Caco-2 (cell line): ENCODE results near the gene PHF21B. TPM values are rescaled to one million over a fixed set of nuclear protein-coding genes. Genes with fewer than 3 reads are reported as not detected.
A peak's percentile ranks its signal among the peaks of the same experiment; 100 is the strongest.

ENCODE experiments used
- BruUV-seq: library from RNA; stranded (reverse); fragments of 400-500 nt; replicated peaks from 2 replicates; lab custom pipeline; 2021; lab: Mats Ljungman, UMichigan
- CTCF ChIA-PET: fragments of 300-600 bp; sonication (Branson Sonifier 250); formaldehyde crosslinking; loops from one replicate; lab custom pipeline; 2022; ENCODE audit warnings: antibody characterized with exemption; lab: Charles Lee
- POLR2A ChIA-PET: fragments of 300-600 bp; sonication (Branson Sonifier 250); formaldehyde crosslinking; loops from one replicate; lab custom pipeline; 2022; ENCODE audit warnings: antibody characterized with exemption; lab: Charles Lee
- DNase-seq, 2 experiments: peaks; one replicate each; pipeline versions ENCODE4 v3.0.0 to v3.0.0-alpha.2; 2020 to 2022
- H3K27me3 ChIP-seq: replicated peaks from 2 replicates; pipeline ENCODE4 v1.6.0; 2011; ENCODE audit warnings: low read length; ENCODE audit not compliant: control insufficient read depth, insufficient read depth
- H3K36me3 ChIP-seq: 2 replicates; pipeline ENCODE4 v1.5.1; 2011; ENCODE audit warnings: low read length; ENCODE audit not compliant: control insufficient read depth, insufficient read depth
- H3K4me1 ChIP-seq: fragments of 250-450 bp; sonication (Bioruptor Pico); 2 replicates; pipeline ENCODE4 v1.5.1; 2020; ENCODE audit warnings: mild to moderate bottlenecking
- H3K4me3 ChIP-seq: 2 replicates; pipeline ENCODE4 v1.5.1; 2011; ENCODE audit warnings: low read depth, mild to moderate bottlenecking, control low read depth, low read length
- H3K9me3 ChIP-seq: fragments of 250-450 bp; sonication (Bioruptor Pico); 2 replicates; pipeline ENCODE4 v1.5.1; 2020; ENCODE audit warnings: mild to moderate bottlenecking, moderate library complexity
- H3K27ac Mint-ChIP-seq: one replicate; pipeline ENCODE4 v1.8.0; 2022; ENCODE audit warnings: mixed read lengths; ENCODE audit not compliant: unreplicated experiment
- H3K27me3 Mint-ChIP-seq: one replicate; pipeline ENCODE4 v1.8.0; 2022; ENCODE audit warnings: mixed read lengths; ENCODE audit not compliant: insufficient read depth, unreplicated experiment
- H3K36me3 Mint-ChIP-seq: one replicate; pipeline ENCODE4 v1.8.0; 2022; ENCODE audit warnings: mild to moderate bottlenecking, mixed read lengths; ENCODE audit not compliant: insufficient read depth, unreplicated experiment
- H3K4me1 Mint-ChIP-seq: one replicate; pipeline ENCODE4 v1.8.0; 2022; ENCODE audit warnings: low read depth, mixed read lengths; ENCODE audit not compliant: unreplicated experiment
- H3K4me3 Mint-ChIP-seq: one replicate; pipeline ENCODE4 v1.8.0; 2022; ENCODE audit warnings: mild to moderate bottlenecking, moderate library complexity, mixed read lengths; ENCODE audit not compliant: unreplicated experiment
- H3K9me3 Mint-ChIP-seq: one replicate; pipeline ENCODE4 v1.8.0; 2022; ENCODE audit warnings: mixed read lengths; ENCODE audit not compliant: unreplicated experiment
- intact Hi-C: fragments of 100-400 bp; cut with micrococcal nuclease; formaldehyde crosslinking; loops from one replicate; pipeline ENCODE4 v1.10.0; 2022; ENCODE audit not compliant: unreplicated experiment
- total RNA-seq: library from RNA; stranded (reverse); gene quantifications from 2 replicates; pipeline ENCODE4 v1.2.3, GENCODE V29; 2022
- TF ChIP-seq, protein P1 (sequence below), 2 experiments: fragments of 200-600 bp in 1 of 2; IDR thresholded peaks; 1 replicate in 1 of 2; 2 replicates in 1 of 2; pipeline versions ENCODE4 v1.5.1 to v1.8.0; 2011 to 2022; ENCODE audit warnings: antibody characterized with exemption in 1 of 2, control low read depth in 1 of 2, inconsistent platforms in 1 of 2, low read depth in 1 of 2, low read length in 1 of 2, mild to moderate bottlenecking in 1 of 2, moderate library complexity in 1 of 2; ENCODE audit not compliant: insufficient read depth in 1 of 2, severe bottlenecking in 1 of 2, unreplicated experiment in 1 of 2

Gene PHF21B
- total RNA-seq, 1 experiment from 2014 or later: 0.98 TPM

DNA sequence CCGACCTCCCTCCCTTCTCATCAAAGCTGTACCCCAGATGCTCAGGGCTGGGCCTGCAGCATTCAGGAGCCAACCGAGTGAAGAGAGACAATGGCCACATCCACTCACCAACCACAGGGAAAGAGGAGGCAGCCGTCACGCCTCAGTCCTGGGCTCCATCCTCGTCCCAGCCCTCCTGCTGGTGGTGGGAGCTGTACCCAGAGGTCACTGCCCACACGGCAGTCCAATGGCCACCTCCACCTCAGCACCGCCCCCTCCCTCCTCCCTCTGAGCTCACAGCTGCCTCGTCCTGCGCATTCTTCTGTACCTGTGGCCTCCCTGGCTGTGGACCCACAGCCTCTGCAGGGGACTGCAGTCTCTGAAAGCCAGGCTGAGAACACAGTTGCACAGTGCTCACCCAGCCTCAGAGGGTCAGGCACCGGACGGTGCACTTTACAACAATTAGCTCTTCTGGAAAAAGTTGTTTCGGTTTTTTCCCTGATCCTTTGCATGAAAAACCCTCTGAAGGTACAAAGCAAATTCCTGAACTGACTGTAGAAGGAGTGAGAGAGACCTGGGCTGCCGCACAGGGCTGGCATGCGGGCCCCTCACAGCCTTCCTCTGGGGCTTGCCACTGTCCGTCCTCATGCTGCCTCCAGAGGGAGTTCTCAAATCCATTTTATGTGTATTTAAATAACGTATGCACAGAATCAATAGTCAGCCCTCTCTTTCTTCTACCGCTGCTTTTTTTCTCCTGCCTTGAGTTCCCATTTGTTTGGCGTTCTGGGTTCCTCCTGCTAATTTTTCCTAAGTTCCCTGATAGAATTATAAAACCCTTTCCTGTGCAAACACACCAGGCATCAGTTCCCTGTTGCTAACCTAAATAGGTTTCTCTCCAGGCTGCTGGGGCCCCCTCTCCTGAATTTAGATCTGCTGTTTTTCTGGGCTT lies 52.7 kb downstream of the PHF21B start:
- no peaks in the 10 kb centered on the region for H3K9me3 ChIP-seq
- no peak overlapping the region for H3K27ac Mint-ChIP-seq
- TF ChIP-seq, protein P1, sequence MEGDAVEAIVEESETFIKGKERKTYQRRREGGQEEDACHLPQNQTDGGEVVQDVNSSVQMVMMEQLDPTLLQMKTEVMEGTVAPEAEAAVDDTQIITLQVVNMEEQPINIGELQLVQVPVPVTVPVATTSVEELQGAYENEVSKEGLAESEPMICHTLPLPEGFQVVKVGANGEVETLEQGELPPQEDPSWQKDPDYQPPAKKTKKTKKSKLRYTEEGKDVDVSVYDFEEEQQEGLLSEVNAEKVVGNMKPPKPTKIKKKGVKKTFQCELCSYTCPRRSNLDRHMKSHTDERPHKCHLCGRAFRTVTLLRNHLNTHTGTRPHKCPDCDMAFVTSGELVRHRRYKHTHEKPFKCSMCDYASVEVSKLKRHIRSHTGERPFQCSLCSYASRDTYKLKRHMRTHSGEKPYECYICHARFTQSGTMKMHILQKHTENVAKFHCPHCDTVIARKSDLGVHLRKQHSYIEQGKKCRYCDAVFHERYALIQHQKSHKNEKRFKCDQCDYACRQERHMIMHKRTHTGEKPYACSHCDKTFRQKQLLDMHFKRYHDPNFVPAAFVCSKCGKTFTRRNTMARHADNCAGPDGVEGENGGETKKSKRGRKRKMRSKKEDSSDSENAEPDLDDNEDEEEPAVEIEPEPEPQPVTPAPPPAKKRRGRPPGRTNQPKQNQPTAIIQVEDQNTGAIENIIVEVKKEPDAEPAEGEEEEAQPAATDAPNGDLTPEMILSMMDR (IDR thresholded peaks at IDR 0.05; ENCODE audit: insufficient read depth in 1 of 2, low read depth in 1 of 2, low read length in 1 of 2, severe bottlenecking in 1 of 2, unreplicated experiment in 1 of 2): peak; percentile 19 to 42
- H3K4me1 ChIP-seq: no peaks in the 10 kb centered on the region
- no peak overlapping the region for H3K4me3 Mint-ChIP-seq
- H3K36me3 Mint-ChIP-seq: peaks cover 4% of the 10 kb centered on the region
- no peaks in the 10 kb centered on the region for H3K4me1 Mint-ChIP-seq
- intact Hi-C loops: no loop called here
- no peaks in the 10 kb centered on the region for H3K36me3 ChIP-seq
- H3K9me3 Mint-ChIP-seq: no peaks in the 10 kb centered on the region
- ChIA-PET CTCF (interaction anchor here (1.0 kb wide), 1 partner anchor 13 kb away, joined by 3 read pairs; no protein-coding TSS in a partner anchor), POLR2A (no interaction called here)
- DNase-seq: no peak
- H3K4me3 ChIP-seq: no peak overlapping the region
- H3K27me3 ChIP-seq: no peaks in the 10 kb centered on the region; the same call in 1 of the 2 replicates
- peaks cover 29% of the 10 kb centered on the region for H3K27me3 Mint-ChIP-seq
- no TSS peak for BruUV-seq

DNA sequence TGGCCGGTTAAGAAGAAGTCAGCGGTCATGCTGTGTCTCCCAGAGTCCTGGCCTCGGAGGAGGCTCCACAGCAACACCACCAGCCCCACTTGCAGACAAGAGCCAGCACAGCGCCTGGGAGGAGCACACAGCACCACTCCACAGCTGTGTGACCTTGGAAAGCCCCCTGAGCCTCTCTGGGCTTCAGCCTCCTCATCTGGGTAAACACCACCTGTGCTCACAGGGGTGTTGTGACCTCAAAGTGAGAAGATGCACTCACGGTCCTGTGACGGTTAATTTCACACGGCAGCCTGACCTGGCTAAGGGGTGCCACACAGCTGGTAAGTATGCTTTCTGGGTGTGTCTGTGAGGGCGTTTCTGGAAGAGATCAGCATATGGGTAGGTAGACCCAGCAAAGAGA lies 54.7 kb downstream of the PHF21B start:
- no peak overlapping the region for H3K27ac Mint-ChIP-seq
- Histone ChIP-seq H3K36me3 (no peaks in the 10 kb centered on the region), H3K9me3 (peaks cover 4% of the 10 kb centered on the region), H3K4me3 (no peak overlapping the region), H3K27me3 (no peaks in the 10 kb centered on the region; the same call in 1 of the 2 replicates), H3K4me1 (no peaks in the 10 kb centered on the region)
- peaks cover 4% of the 10 kb centered on the region for H3K36me3 Mint-ChIP-seq
- no peaks in the 10 kb centered on the region for H3K4me1 Mint-ChIP-seq
- DNase-seq: no peak
- no peak overlapping the region for H3K4me3 Mint-ChIP-seq
- H3K27me3 Mint-ChIP-seq: peaks cover 29% of the 10 kb centered on the region
- POLR2A ChIA-PET: no interaction called here
- no TSS peak for BruUV-seq
- TF ChIP-seq, protein P1 (IDR thresholded peaks at IDR 0.05; ENCODE audit: insufficient read depth in 1 of 2, low read depth in 1 of 2, low read length in 1 of 2, severe bottlenecking in 1 of 2, unreplicated experiment in 1 of 2): no peak
- CTCF ChIA-PET: no interaction called here
- intact Hi-C loops: no loop called here
- no peaks in the 10 kb centered on the region for H3K9me3 Mint-ChIP-seq

DNA sequence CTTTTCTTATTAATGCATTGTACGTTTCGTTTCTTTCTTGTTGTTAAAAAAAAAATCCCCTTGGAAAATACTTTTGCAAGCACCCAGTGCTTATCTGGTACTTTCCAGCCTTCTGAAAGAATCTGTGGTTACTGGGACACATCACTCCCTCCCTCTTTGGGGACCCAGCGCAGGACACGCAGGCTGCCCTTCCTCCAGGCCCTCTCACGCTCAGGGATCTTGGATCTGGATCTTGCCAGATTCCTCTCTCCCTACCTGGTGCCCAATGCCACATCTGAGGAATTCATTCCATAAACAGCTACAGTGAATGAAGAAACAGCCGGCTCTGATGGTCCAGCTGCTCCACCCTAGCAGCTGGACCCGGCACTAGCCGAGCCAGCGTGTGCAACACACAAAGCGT lies 55.7 kb downstream of the PHF21B start:
- ChIA-PET POLR2A (no interaction called here), CTCF (no interaction called here)
- Mint-ChIP-seq H3K27ac (no peak overlapping the region), H3K27me3 (peaks cover 24% of the 10 kb centered on the region), H3K4me1 (no peaks in the 10 kb centered on the region), H3K36me3 (peaks cover 4% of the 10 kb centered on the region), H3K4me3 (no peak overlapping the region), H3K9me3 (no peaks in the 10 kb centered on the region)
- H3K9me3 ChIP-seq: peaks cover 4% of the 10 kb centered on the region
- H3K4me1 ChIP-seq: no peaks in the 10 kb centered on the region
- TF ChIP-seq, protein P1 (IDR thresholded peaks at IDR 0.05; ENCODE audit: insufficient read depth in 1 of 2, low read depth in 1 of 2, low read length in 1 of 2, severe bottlenecking in 1 of 2, unreplicated experiment in 1 of 2): no peak
- intact Hi-C loops: no loop called here
- no peak overlapping the region for H3K4me3 ChIP-seq
- no peak for DNase-seq
- no peaks in the 10 kb centered on the region; the same call in 1 of the 2 replicates for H3K27me3 ChIP-seq
- no peaks in the 10 kb centered on the region for H3K36me3 ChIP-seq
- BruUV-seq: no TSS peak
